SH-SY5Y (cell line): ENCODE results near the gene CLDN16.

ENCODE experiments used
- GATA2 ChIP-seq: IDR thresholded peaks from 2 replicates; pipeline ENCODE4 v1.6.1; 2011; ENCODE audit warnings: mild to moderate bottlenecking, low read depth, low read length
- GATA3 ChIP-seq: IDR thresholded peaks from 2 replicates; pipeline ENCODE4 v1.6.1; 2011; ENCODE audit warnings: low read depth, mild to moderate bottlenecking, low read length, moderate library complexity

GRCh38 chr3:190436331-190436730 lies 48.4 kb downstream of the CLDN16 start:
- TF ChIP-seq GATA2 (no peak), GATA3 (no peak)
